NCI-H526 (cell line): ENCODE data around the gene MRC2.

ENCODE experiments used
- DNase-seq, 2 experiments: peaks; one replicate each; lab custom pipeline; 2025; lab: John Stamatoyannopoulos, UW

The MRC2 gene

GRCh38 chr17:62614142-62614541 lies 13.3 kb upstream of the MRC2 start:
- no peak for DNase-seq

GRCh38 chr17:62615503-62615902 lies 12.0 kb upstream of the MRC2 start:
- no peak for DNase-seq

- peak in 1 of 2 experiments; percentile 30 for DNase-seq
Measured at GRCh38 chr17:62616993-62617893, 10.2 kb upstream of the MRC2 start.

- DNase-seq: no peak
Measured at GRCh38 chr17:62617894-62618472, 9.5 kb upstream of the MRC2 start.

- no peak for DNase-seq
Measured at GRCh38 chr17:62618647-62619416, 8.6 kb upstream of the MRC2 start.

GRCh38 chr17:62619417-62620155 lies 7.9 kb upstream of the MRC2 start:
- no peak for DNase-seq

- DNase-seq: no peak
Measured at GRCh38 chr17:62621223-62621622, 6.2 kb upstream of the MRC2 start.

GRCh38 chr17:62625184-62625869 lies 2.1 kb upstream of the MRC2 start:
- DNase-seq: no peak

- DNase-seq: no peak
Measured at GRCh38 chr17:62625870-62626200, 1.6 kb upstream of the MRC2 start.

GRCh38 chr17:62626719-62627218 lies 701 bp upstream of the MRC2 start:
- peak in 1 of 2 experiments; percentile 40 for DNase-seq

- DNase-seq: peak in 1 of 2 experiments; percentile 46
Measured at GRCh38 chr17:62627904-62628633, 599 bp downstream of the MRC2 start.

- peak in 1 of 2 experiments; percentile 9 for DNase-seq
Measured at GRCh38 chr17:62628831-62629555, 1.5 kb downstream of the MRC2 start.

GRCh38 chr17:62629556-62630364 lies 2.3 kb downstream of the MRC2 start:
- DNase-seq: no peak

- DNase-seq: no peak
Measured at GRCh38 chr17:62630365-62631085, 3.1 kb downstream of the MRC2 start.

- DNase-seq: no peak
Measured at GRCh38 chr17:62631086-62631935, 3.8 kb downstream of the MRC2 start.

GRCh38 chr17:62631936-62632924 lies 4.8 kb downstream of the MRC2 start:
- no peak for DNase-seq
